Loucy (cell line): ENCODE results near the gene FDX1.

ENCODE experiments used
- CTCF ChIP-seq: fragments of 200-600 bp; sonication (generic); conservative IDR thresholded peaks from 2 replicates; pipeline ENCODE4 v1.5.1; 2014; ENCODE audit warnings: mild to moderate bottlenecking, antibody characterized with exemption, low read length
- EZH2phosphoT487 ChIP-seq: fragments of 200-600 bp; IDR thresholded peaks from 2 replicates; pipeline ENCODE4 v1.6.1; 2018; ENCODE audit warnings: antibody characterized with exemption, mild to moderate bottlenecking, moderate library complexity, borderline replicate concordance

GRCh38 chr11:110501428-110501827 lies 71.7 kb downstream of the FDX1 start:
- TF ChIP-seq CTCF (no peak), EZH2phosphoT487 (no peak)
